ENCODE measurements around the gene HLA-DQB1. TPM values are rescaled to one million over a fixed set of nuclear protein-coding genes. Genes with fewer than 3 reads are reported as not detected.

Gene HLA-DQB1
- total RNA-seq, 2 experiments from 2014 or later = 21.5 to 21.7 TPM

GRCh38 chr6:32614366-32615081 is 51.9 kb downstream of the HLA-DQB1 start:
- DNase-seq = no peak
- Mint-ChIP-seq H3K4me1 (ENCODE audit: low read depth) (no peaks in the 10 kb centered on the region), H3K27me3 (no peaks in the 10 kb centered on the region), H3K9me3 (no peaks in the 10 kb centered on the region), H3K27ac (no peak overlapping the region), H3K36me3 (ENCODE audit: low read depth) (no peaks in the 10 kb centered on the region), H3K4me3 (no peak overlapping the region)
- ChIA-PET POLR2A (no interaction called here), CTCF (interaction anchor here (1.7 kb wide), 1 partner anchor 8 kb away, joined by 3 read pairs; no protein-coding TSS in a partner anchor)
- no peaks in the 10 kb centered on the region for H3K27me3 ChIP-seq (ENCODE audit: control insufficient read depth in 1 of 2, insufficient read depth in 2 of 2, low read length in 2 of 2)
- H3K4me1 ChIP-seq (ENCODE audit: insufficient read depth, low read length) = peaks cover 3% of the 10 kb centered on the region
- intact Hi-C loops (cut with DNase I, micrococcal nuclease) = no loop called here
- peaks cover 0 to 8% of the 10 kb centered on the region in 2 experiments for H3K9me3 ChIP-seq (ENCODE audit: control insufficient read depth in 1 of 2, insufficient read depth in 1 of 2, low read length in 2 of 2)
- TF ChIP-seq, protein P1, sequence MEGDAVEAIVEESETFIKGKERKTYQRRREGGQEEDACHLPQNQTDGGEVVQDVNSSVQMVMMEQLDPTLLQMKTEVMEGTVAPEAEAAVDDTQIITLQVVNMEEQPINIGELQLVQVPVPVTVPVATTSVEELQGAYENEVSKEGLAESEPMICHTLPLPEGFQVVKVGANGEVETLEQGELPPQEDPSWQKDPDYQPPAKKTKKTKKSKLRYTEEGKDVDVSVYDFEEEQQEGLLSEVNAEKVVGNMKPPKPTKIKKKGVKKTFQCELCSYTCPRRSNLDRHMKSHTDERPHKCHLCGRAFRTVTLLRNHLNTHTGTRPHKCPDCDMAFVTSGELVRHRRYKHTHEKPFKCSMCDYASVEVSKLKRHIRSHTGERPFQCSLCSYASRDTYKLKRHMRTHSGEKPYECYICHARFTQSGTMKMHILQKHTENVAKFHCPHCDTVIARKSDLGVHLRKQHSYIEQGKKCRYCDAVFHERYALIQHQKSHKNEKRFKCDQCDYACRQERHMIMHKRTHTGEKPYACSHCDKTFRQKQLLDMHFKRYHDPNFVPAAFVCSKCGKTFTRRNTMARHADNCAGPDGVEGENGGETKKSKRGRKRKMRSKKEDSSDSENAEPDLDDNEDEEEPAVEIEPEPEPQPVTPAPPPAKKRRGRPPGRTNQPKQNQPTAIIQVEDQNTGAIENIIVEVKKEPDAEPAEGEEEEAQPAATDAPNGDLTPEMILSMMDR (IDR thresholded peaks at IDR 0.05) = no peak
- no peaks in the 10 kb centered on the region for H3K36me3 ChIP-seq (ENCODE audit: insufficient read depth, low read length)
- H3K4me3 ChIP-seq (ENCODE audit: low read length) = no peak overlapping the region
- no peak overlapping the region for H3K27ac ChIP-seq (ENCODE audit: low read depth in 1 of 2, low read length in 2 of 2)
- ATAC-seq (ENCODE audit: poor library complexity) = no peak

DNA sequence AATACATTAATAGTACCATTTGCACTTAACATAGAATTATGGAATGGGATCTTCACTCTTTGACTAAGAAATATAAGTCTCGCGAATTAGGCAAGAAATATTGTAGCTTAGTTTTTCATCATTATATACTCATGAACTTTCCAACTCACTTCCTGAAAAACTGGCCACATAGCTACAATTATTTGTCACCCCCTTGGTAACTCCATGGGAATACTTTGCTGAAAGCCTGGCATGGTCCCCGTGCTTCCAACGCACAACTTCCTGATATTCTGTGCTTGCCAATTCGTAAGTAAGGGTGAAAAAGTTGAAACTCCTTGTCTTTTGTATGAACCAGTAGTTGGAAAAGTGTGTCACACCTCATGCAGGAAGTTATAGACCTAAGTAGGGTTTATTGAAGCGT is 53.0 kb downstream of the HLA-DQB1 start:
- no peaks in the 10 kb centered on the region for H3K36me3 Mint-ChIP-seq (ENCODE audit: low read depth)
- TF ChIP-seq, protein P1 (IDR thresholded peaks at IDR 0.05) = no peak
- ATAC-seq (ENCODE audit: poor library complexity) = no peak
- H3K9me3 Mint-ChIP-seq = no peaks in the 10 kb centered on the region
- CTCF ChIA-PET = interaction anchor here (1.7 kb wide), 1 partner anchor 9 kb away, joined by 3 read pairs; no protein-coding TSS in a partner anchor
- no peaks in the 10 kb centered on the region for H3K4me1 Mint-ChIP-seq (ENCODE audit: low read depth)
- Histone ChIP-seq H3K4me3 (ENCODE audit: low read length) (no peak overlapping the region), H3K27me3 (ENCODE audit: control insufficient read depth in 1 of 2, insufficient read depth in 2 of 2, low read length in 2 of 2) (no peaks in the 10 kb centered on the region), H3K9me3 (ENCODE audit: control insufficient read depth in 1 of 2, insufficient read depth in 1 of 2, low read length in 2 of 2) (peaks cover 0 to 6% of the 10 kb centered on the region in 2 experiments), H3K4me1 (ENCODE audit: insufficient read depth, low read length) (peaks cover 7% of the 10 kb centered on the region), H3K36me3 (ENCODE audit: insufficient read depth, low read length) (no peaks in the 10 kb centered on the region), H3K27ac (ENCODE audit: low read depth in 1 of 2, low read length in 2 of 2) (no peak overlapping the region)
- H3K27me3 Mint-ChIP-seq = no peaks in the 10 kb centered on the region
- POLR2A ChIA-PET = no interaction called here
- no peak for DNase-seq
- H3K4me3 Mint-ChIP-seq = no peak overlapping the region
- intact Hi-C loops (cut with DNase I, micrococcal nuclease) = no loop called here
- H3K27ac Mint-ChIP-seq = no peak overlapping the region

DNA sequence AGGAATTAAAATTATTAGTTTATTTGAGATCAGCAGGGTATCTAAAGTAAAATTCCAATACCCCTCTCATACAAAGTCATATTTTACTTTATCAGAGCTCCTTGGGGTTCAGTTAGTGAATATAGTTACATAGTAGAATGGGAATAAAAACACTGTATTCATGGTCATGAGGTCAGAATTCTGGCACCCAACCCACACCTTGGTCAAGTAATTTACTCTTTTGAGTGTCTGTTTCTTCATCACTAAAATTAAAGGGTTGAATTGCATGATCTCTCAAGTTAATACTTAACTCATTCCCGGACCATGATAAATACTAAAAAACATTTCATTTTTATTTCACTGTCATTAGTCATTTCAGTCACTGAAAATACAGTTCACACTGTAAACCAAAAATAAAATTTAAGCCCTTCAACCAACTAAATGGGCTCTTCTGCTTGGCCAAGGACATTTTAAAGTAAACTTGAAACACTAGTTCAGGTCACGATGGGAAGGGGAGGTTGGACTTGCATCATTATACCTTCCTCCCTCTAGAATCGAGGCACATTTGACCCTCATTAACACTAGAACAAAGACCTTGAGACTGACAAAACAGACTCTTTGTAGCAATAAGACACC is 55.7 kb downstream of the HLA-DQB1 start:
- no peak overlapping the region for H3K4me3 Mint-ChIP-seq
- peaks cover 7% of the 10 kb centered on the region for H3K4me1 ChIP-seq (ENCODE audit: insufficient read depth, low read length)
- POLR2A ChIA-PET = no interaction called here
- CTCF ChIA-PET = no interaction called here
- H3K4me3 ChIP-seq (ENCODE audit: low read length) = no peak overlapping the region
- no peaks in the 10 kb centered on the region for H3K27me3 Mint-ChIP-seq
- H3K27ac Mint-ChIP-seq = no peak overlapping the region
- no peaks in the 10 kb centered on the region for H3K36me3 ChIP-seq (ENCODE audit: insufficient read depth, low read length)
- ATAC-seq (ENCODE audit: poor library complexity) = no peak
- H3K27ac ChIP-seq (ENCODE audit: low read depth in 1 of 2, low read length in 2 of 2) = peak overlapping the region in 1 of 2 donors; percentile 92
- H3K27me3 ChIP-seq (ENCODE audit: control insufficient read depth in 1 of 2, insufficient read depth in 2 of 2, low read length in 2 of 2) = no peaks in the 10 kb centered on the region
- TF ChIP-seq, protein P1 (IDR thresholded peaks at IDR 0.05) = no peak
- H3K4me1 Mint-ChIP-seq (ENCODE audit: low read depth) = no peaks in the 10 kb centered on the region
- H3K9me3 Mint-ChIP-seq = no peaks in the 10 kb centered on the region
- DNase-seq = no peak
- no peaks in the 10 kb centered on the region for H3K36me3 Mint-ChIP-seq (ENCODE audit: low read depth)
- no peaks in the 10 kb centered on the region for H3K9me3 ChIP-seq (ENCODE audit: control insufficient read depth in 1 of 2, insufficient read depth in 1 of 2, low read length in 2 of 2)
- intact Hi-C loops (cut with DNase I, micrococcal nuclease) = no loop called here

Measured in CD4-positive, alpha-beta T cell (primary cell).